Head of caudate nucleus (tissue), 42 donors: ENCODE measurements around the gene FAR2.
"Not testable (repeated sequence)": the region's sequence is repeated elsewhere in the genome, so short reads cannot be mapped to it uniquely, and the experiment has no call there.

Source experiments
- DNase-seq, 42 donors: peaks; one replicate each; pipeline versions ENCODE4 v3.0.0 to v3.0.0-alpha.2; 2020 to 2021; ENCODE audit warnings: mixed read lengths in 7 of 42
- intact Hi-C: fragments of 100-400 bp; cut with DNase I; formaldehyde crosslinking; loops from one replicate; pipeline ENCODE4 v1.15.0; 2022

The FAR2 gene

GRCh38 chr12:29148911-29149690 is at the start of gene FAR2:
FAR2 (plus strand) TSS chr12:29149278; CDS start chr12:29270450, 121,172 bp downstream.
- peak in 41 of 42 donors; percentile 15 to 81 (median 56) for DNase-seq
- intact Hi-C loops, result no loop called here

DNA sequence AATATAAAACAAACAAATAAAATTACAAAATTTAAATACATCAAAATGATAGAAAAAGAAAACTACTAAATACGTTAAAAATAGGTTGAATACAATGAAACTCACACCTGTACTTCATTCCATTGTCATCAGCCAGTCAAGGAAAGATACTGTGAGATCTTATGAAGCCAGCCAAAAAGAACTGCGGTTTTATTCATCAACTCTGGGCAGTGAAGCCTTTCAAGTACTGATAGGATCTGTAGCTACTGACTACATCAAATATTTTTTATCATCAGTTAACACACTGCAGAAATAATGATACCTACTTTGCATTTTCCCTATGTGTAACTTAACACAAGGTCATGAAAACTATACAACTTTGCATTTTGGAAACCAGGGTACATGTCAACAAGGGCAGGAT is 46.3 kb upstream of the FAR2 start:
- DNase-seq, result no peak
- intact Hi-C loops, result no loop called here

GRCh38 chr12:29103539-29103974 is 45.5 kb upstream of the FAR2 start:
- DNase-seq, result no peak
- intact Hi-C loops, result no loop called here

GRCh38 chr12:29104516-29104915 is 44.6 kb upstream of the FAR2 start:
- intact Hi-C loops, result no loop called here
- no peak for DNase-seq

- no peak for DNase-seq
- intact Hi-C loops, result no loop called here
Measured at GRCh38 chr12:29110506-29111442, 38.3 kb upstream of the FAR2 start.

- DNase-seq, result peak in 14 of 42 donors; percentile 2 to 67 (median 31)
- intact Hi-C loops, result no loop called here
Measured at GRCh38 chr12:29113101-29113500, 36.0 kb upstream of the FAR2 start.

- DNase-seq, result no peak
- intact Hi-C loops, result no loop called here
Measured at GRCh38 chr12:29116414-29116813, 32.7 kb upstream of the FAR2 start.

DNA sequence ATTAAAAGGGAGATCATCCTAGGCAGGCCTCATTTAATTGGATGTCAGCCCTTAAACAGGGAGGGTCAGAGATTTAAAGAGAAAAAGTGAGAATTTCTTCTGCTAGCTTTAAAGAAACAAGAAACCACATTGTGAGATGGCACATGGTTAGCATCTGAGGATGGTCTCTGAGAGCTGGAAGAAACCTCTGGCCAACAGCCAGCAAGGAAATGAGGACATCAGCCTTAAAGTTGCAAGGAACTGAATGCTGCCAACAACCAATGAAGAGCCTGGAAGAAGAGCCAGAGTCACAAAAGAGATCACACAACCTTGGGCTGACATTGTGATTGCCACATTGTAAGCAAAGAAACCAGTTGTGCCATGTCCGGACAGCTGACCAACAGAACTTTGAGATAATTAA is 17.5 kb upstream of the FAR2 start:
- intact Hi-C loops, result no loop called here
- peak in 3 of 42 donors; percentile 23 to 43 (median 30) for DNase-seq

DNA sequence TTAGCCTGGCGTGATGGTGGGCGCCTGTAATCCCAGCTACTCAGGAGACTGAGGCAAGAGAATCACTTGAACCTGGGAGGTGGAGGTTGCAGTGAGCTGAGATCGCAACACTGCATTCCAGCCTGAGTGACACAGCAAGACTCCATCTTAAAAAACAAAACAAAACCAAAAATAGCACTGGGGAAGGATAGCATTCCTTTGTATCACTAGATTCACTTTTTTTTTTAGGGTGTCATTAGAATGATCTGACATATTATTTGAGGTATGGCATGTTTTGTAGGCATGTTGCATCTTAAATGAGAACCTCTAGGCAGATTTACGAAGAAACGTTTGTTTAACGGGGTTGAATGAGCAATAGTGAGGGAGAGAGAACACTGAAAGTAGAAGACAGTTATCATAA is 16.8 kb upstream of the FAR2 start:
- no peak for DNase-seq
- intact Hi-C loops, result no loop called here

DNA sequence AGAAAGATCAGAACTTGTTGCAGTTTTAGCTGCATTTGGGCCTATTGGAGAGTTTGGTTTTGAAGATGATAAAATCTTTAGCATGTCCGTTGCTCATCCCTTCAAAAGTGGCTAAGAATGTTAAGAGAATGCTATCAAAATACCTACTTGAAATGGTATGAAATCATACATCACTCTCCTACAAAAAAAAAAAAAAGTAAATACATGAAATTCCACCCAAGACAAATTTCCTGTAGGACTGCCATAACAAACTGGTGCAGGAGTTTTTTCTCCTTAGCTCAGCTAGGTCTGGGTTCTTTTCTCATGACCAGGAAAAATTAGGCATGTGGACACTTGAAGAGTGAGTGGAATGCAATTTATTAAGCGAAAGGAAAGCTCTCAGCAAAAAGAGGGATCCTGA is 15.9 kb upstream of the FAR2 start:
- no peak for DNase-seq
- intact Hi-C loops, result no loop called here

- intact Hi-C loops, result no loop called here
- no peak for DNase-seq
Measured at GRCh38 chr12:29133680-29134079, 15.4 kb upstream of the FAR2 start.

DNA sequence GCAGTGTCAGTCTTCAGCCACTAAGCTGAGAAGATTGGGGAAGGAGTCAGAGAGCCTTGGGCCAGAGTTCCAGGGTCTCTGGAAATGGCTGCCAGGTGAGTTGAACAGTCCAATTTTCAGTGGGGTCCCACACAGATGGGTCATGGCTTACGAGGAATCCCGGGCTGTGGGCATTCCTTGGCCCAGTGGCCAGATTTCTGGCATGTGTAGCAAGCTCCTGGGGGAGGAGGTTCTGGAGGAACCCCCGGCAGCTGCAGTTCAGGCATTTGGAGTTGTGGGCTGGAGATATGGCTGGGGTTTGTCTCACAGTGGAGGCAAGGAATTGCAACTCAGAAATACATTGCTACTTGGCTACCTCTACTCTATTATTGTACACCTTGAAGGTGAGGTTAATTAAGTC is 10.8 kb upstream of the FAR2 start:
- DNase-seq, intact Hi-C loops: not testable (repeated sequence)

GRCh38 chr12:29138855-29139254 is 10.2 kb upstream of the FAR2 start:
- intact Hi-C loops, DNase-seq: not testable (repeated sequence)

DNA sequence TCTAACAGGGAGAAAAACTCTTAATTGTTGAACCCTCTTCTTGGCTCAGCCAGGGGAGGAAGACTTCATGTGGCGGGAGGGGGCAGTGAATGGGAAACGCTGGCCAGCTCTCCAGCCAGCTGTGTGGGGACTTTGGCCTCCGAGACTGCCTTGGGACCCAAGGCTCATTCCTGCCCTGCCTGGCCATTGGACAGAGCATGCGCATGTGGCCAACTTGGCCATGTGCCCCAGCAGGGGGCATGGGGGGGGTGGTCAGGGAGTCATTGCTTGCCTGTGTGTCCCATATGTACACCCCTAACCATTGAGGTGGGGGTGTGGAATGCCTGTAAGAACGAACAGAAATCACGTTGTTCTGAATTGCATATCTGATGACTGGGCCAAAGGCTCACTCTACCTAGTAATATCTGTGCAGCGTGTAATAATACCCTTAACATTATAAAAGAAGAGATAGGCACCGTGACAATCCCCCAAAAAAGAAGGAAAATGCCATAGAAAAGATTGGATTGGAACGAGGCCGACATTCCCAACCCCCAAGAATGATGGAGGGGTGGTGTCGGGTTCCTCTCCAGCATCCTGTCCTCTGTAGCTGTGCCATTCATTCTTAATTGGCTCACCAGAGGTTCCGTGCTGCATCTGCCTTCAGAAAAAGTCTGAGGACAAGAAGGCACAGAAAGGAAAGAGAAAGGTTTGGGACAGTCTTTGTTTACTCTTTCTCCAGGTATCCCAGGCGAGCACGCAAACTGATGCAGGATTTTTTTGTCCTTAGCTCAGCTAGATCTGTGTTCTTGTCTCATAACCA is 3.5 kb upstream of the FAR2 start:
- intact Hi-C loops, result no loop called here

DNA sequence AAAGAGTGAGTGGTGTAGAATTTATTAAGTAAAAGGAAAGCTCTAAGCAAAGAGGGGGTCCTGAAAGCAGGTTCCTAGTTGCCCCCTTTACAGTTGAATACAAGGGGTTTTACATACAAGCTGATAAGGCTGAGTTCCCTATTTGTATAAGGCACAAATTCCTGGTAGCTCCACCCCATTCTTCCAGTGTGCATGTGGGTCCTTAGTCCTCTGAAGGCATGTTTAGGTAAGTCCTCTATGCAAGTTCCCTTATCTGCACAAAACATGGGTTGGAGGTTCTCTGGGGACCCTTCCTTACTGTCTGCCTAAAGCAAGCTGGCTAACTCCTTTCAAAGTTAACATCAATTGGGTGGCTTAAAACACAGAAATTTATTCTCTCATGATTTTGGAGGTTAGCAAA is 2.9 kb upstream of the FAR2 start:
- intact Hi-C loops, result no loop called here
- no peak for DNase-seq

More for the DNA sequence above, 3.5 kb upstream of the FAR2 start:
- no peak for DNase-seq

DNA sequence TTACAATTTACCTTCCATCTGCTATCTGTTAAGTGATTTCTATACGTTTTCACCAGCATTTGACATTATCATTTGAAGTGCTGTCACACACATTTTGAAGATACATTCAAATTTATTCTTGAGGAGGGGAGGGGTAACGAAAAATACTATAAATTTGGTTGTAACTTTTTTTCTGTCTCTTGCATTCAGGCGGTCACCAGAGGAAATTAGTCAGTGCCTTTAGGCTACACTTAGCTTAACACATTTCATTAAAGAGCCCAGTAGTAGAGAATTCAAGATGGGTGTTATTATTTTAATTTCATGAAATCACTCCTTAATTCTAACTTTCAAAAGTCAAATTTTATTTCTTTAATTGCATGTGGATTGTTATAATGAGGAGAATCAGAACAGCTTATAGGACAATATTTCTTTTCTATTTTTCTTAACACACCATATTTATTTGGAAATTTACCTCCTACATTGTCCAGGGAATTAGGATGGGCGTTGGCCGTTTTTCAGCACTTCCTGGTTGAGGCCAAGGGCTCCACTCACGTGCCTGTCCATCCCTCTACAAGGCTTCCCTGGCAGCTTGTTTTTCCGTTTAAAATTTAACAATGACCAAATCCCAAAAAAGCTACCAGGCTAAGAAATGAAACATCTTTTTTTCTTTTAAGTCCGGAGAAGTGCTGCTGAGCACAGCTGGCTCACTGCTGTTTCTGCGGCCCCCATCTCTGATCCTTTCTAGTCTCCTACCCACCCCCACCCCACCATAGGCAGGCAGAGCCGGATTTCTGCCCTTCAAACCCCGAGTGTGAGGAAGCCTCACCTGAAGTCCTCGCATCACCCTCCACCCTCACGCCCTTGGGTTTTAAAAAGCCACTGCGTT is 1.1 kb upstream of the FAR2 start:
- peak in 6 of 42 donors; percentile 12 to 58 (median 20) for DNase-seq
- intact Hi-C loops, result no loop called here

- intact Hi-C loops, result no loop called here
- DNase-seq, result peak in 29 of 42 donors; percentile 17 to 71 (median 37)
Measured at GRCh38 chr12:29148596-29148910, 525 bp upstream of the FAR2 start.

GRCh38 chr12:29149691-29150281 is 708 bp downstream of the FAR2 start:
- intact Hi-C loops, result no loop called here

More at GRCh38 chr12:29149691-29150281, 708 bp downstream of the FAR2 start:
- peak in 26 of 42 donors; percentile 13 to 69 (median 32) for DNase-seq
